DOHH2 (cell line): ENCODE results near the gene OR56B4.

Source experiments
- H3F3A ChIP-seq: fragments of 200-600 bp; sonication (generic), shearing (Covaris generic); 2 replicates; pipeline ENCODE4 v1.6.0; 2016; ENCODE audit warnings: antibody characterized with exemption, mild to moderate bottlenecking; ENCODE audit not compliant: control insufficient read depth, insufficient read depth
- H3K27ac ChIP-seq: fragments of 200-600 bp; sonication (generic); 2 replicates; pipeline ENCODE4 v1.5.1; 2014; ENCODE audit warnings: low read depth, mild to moderate bottlenecking, low read length, moderate library complexity
- H3K27me3 ChIP-seq: fragments of 200-600 bp; sonication (generic); 2 replicates; pipeline ENCODE4 v1.6.1; 2014; ENCODE audit warnings: mild to moderate bottlenecking, low read length, mixed read lengths; ENCODE audit not compliant: control insufficient read depth
- H3K36me3 ChIP-seq: fragments of 200-600 bp; sonication (generic); 2 replicates; pipeline ENCODE4 v1.6.1; 2014; ENCODE audit warnings: mild to moderate bottlenecking, low read length, moderate library complexity, mixed read lengths; ENCODE audit not compliant: control insufficient read depth
- H3K4me1 ChIP-seq: fragments of 200-600 bp; sonication (generic); 2 replicates; pipeline ENCODE4 v1.6.1; 2014; ENCODE audit warnings: mild to moderate bottlenecking, low read length, mixed read lengths; ENCODE audit not compliant: control insufficient read depth
- H3K4me2 ChIP-seq: fragments of 200-600 bp; sonication (generic); 2 replicates; pipeline ENCODE4 v1.6.0; 2014; ENCODE audit warnings: mild to moderate bottlenecking, low read length, moderate library complexity
- H3K4me3 ChIP-seq: fragments of 200-600 bp; sonication (generic); 2 replicates; pipeline ENCODE4 v1.5.1; 2014; ENCODE audit warnings: mild to moderate bottlenecking, low read length, mixed read lengths
- H3K79me2 ChIP-seq: fragments of 200-600 bp; sonication (generic); 2 replicates; pipeline ENCODE4 v1.6.1; 2014; ENCODE audit warnings: mild to moderate bottlenecking, low read length, mixed read lengths; ENCODE audit not compliant: control insufficient read depth
- H3K9me2 ChIP-seq: fragments of 200-600 bp; sonication (generic); replicated peaks from 2 replicates; pipeline ENCODE4 v1.6.1; 2014; ENCODE audit warnings: mild to moderate bottlenecking, low read length, mixed read lengths; ENCODE audit not compliant: control insufficient read depth
- H3K9me3 ChIP-seq: fragments of 200-600 bp; sonication (generic); 2 replicates; pipeline ENCODE4 v1.6.1; 2014; ENCODE audit warnings: antibody characterized with exemption, low read length, mixed read lengths; ENCODE audit not compliant: control insufficient read depth, insufficient read depth
- H4K20me1 ChIP-seq: fragments of 200-600 bp; sonication (generic); 2 replicates; pipeline ENCODE4 v1.6.0; 2014; ENCODE audit warnings: low read depth, mild to moderate bottlenecking, antibody characterized with exemption, low read length, moderate library complexity; ENCODE audit not compliant: control insufficient read depth, insufficient read depth
- EZH2phosphoT487 ChIP-seq: fragments of 200-600 bp; sonication (generic); IDR thresholded peaks from 2 replicates; pipeline ENCODE4 v1.6.1; 2017; ENCODE audit warnings: borderline replicate concordance, mild to moderate bottlenecking, antibody characterized with exemption, low read length, moderate library complexity, mixed read lengths
- TF ChIP-seq, protein P1 (sequence below): fragments of 200-600 bp; sonication (generic); IDR thresholded peaks from one replicate; pipeline ENCODE4 v1.5.1; 2014; ENCODE audit warnings: antibody characterized with exemption, mild to moderate bottlenecking, low read depth, low read length; ENCODE audit not compliant: poor library complexity, severe bottlenecking

OR56B4 gene

DNA sequence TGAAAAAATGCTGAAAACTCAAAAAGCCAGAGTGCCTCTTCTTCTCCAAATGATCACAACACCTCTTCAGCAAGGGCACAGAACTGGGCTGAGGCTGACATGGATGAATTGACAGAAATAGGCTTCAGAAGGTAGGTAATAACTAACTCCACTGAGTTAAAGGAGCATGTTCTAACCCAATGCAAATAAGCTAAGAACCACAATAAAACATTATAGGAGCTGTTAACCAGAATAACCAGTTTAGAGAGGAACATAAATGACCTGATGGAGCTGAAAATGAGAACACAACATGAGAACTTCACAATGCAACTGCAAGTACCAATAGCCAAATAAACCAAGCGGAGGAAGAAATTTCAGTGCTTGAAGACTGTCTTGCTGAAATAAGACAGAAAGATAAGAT, 9.2 kb downstream of the OR56B4 start:
- Histone ChIP-seq H3K9me3 (no peaks in the 10 kb centered on the region), H3K36me3 (no peaks in the 10 kb centered on the region), H3K4me3 (no peak overlapping the region), H3K27me3 (no peaks in the 10 kb centered on the region), H3F3A (no peaks in the 10 kb centered on the region), H3K9me2 (no peaks in the 10 kb centered on the region), H3K27ac (no peak overlapping the region), H3K79me2 (no peaks in the 10 kb centered on the region), H4K20me1 (no peaks in the 10 kb centered on the region), H3K4me2 (no peak overlapping the region), H3K4me1 (no peaks in the 10 kb centered on the region)
- TF ChIP-seq, protein P1, sequence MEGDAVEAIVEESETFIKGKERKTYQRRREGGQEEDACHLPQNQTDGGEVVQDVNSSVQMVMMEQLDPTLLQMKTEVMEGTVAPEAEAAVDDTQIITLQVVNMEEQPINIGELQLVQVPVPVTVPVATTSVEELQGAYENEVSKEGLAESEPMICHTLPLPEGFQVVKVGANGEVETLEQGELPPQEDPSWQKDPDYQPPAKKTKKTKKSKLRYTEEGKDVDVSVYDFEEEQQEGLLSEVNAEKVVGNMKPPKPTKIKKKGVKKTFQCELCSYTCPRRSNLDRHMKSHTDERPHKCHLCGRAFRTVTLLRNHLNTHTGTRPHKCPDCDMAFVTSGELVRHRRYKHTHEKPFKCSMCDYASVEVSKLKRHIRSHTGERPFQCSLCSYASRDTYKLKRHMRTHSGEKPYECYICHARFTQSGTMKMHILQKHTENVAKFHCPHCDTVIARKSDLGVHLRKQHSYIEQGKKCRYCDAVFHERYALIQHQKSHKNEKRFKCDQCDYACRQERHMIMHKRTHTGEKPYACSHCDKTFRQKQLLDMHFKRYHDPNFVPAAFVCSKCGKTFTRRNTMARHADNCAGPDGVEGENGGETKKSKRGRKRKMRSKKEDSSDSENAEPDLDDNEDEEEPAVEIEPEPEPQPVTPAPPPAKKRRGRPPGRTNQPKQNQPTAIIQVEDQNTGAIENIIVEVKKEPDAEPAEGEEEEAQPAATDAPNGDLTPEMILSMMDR, result no peak
- no peak for TF ChIP-seq EZH2phosphoT487

DNA sequence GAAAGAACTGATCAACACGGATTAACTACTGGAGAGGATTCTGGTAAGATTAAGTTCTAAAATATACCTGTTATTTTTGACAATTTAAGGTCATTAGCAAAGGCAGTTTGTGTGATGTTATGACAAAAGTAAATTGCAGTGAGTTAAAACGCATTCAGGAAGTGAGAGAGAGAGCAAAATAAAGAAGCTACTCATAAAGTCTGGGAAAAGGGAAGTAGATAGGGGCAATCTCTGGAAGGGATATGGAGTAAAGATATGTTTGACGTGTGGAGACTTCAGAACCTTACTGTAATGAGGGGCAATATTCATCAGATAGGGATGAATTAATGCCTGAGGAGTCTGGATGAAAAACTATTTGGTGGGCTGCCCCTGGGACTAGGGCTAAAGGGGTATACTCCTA, 16.8 kb downstream of the OR56B4 start:
- no peaks in the 10 kb centered on the region for H4K20me1 ChIP-seq
- H3K79me2 ChIP-seq, result no peaks in the 10 kb centered on the region
- H3K4me1 ChIP-seq, result no peaks in the 10 kb centered on the region
- no peaks in the 10 kb centered on the region for H3K27me3 ChIP-seq
- no peak overlapping the region for H3K4me3 ChIP-seq
- H3K36me3 ChIP-seq, result no peaks in the 10 kb centered on the region
- no peak overlapping the region for H3K4me2 ChIP-seq
- no peaks in the 10 kb centered on the region for H3F3A ChIP-seq
- TF ChIP-seq, protein P1, result no peak
- no peak for TF ChIP-seq EZH2phosphoT487
- no peak overlapping the region for H3K27ac ChIP-seq
- no peaks in the 10 kb centered on the region for H3K9me3 ChIP-seq
- H3K9me2 ChIP-seq, result no peaks in the 10 kb centered on the region

DNA sequence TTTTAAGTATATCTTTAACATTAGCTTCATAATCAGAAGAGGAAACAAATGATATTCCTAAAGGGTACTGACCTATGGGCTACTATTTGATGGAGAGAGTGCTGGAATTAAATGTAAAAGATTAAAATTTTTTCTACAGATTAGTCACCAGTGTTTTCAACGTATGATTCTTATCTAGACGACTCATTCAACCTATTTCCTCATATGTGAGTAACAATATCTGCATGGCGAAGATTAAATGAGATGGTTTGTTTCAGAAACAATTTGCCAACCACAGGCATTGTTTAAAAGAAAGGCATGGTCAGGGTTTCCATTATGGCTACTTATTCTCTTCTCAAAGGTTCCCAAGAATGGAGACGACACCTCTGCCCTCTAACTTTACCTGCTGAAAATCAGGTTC, 20.4 kb downstream of the OR56B4 start:
- Histone ChIP-seq H3K4me3 (no peak overlapping the region), H4K20me1 (no peaks in the 10 kb centered on the region), H3K9me2 (no peaks in the 10 kb centered on the region), H3K4me2 (no peak overlapping the region), H3F3A (no peaks in the 10 kb centered on the region), H3K36me3 (no peaks in the 10 kb centered on the region), H3K4me1 (no peaks in the 10 kb centered on the region), H3K27ac (no peak overlapping the region), H3K9me3 (no peaks in the 10 kb centered on the region), H3K79me2 (no peaks in the 10 kb centered on the region), H3K27me3 (no peaks in the 10 kb centered on the region)
- TF ChIP-seq, protein P1, result no peak
- TF ChIP-seq EZH2phosphoT487, result no peak

DNA sequence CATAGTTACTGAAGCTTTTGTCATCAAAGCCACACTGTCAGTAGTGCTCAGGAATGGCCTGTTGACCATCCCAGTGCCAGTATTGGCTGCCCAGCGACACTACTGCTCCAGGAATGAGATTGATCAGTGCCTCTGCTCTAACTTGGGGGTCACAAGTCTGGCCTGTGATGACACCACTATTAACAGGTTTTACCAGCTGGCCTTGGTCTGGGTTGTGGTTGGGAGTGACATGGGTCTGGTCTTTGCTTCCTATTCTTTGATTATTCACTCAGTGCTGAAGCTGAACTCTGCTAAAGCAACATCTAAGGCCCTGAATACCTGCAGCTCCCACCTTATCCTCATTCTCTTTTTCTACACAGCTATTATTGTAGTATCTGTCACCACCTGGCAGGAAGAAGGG, 21.5 kb downstream of the OR56B4 start:
- Histone ChIP-seq H3K4me1 (no peaks in the 10 kb centered on the region), H3K9me3 (no peaks in the 10 kb centered on the region), H4K20me1 (no peaks in the 10 kb centered on the region), H3K4me3 (no peak overlapping the region), H3K27ac (no peak overlapping the region), H3K36me3 (no peaks in the 10 kb centered on the region), H3F3A (no peaks in the 10 kb centered on the region), H3K27me3 (no peaks in the 10 kb centered on the region), H3K4me2 (no peak overlapping the region), H3K9me2 (no peaks in the 10 kb centered on the region), H3K79me2 (no peaks in the 10 kb centered on the region)
- no peak for TF ChIP-seq EZH2phosphoT487
- TF ChIP-seq, protein P1, result no peak
